PFSK-1 (cell line): ENCODE data around the gene LRRN4CL.
A peak's percentile ranks its signal among the peaks of the same experiment; 100 is the strongest.

ENCODE experiments used
- FOXP2 ChIP-seq: optimal IDR thresholded peaks from 2 replicates; pipeline ENCODE3; 2011; ENCODE audit warnings: borderline replicate concordance, control low read depth, inconsistent platforms; ENCODE audit not compliant: insufficient read depth; ENCODE audit errors: extremely low read length, extremely low read depth
- POLR2AphosphoS5 ChIP-seq: IDR thresholded peaks from 2 replicates; pipeline ENCODE4 v1.6.1; 2012; ENCODE audit warnings: low read depth, mild to moderate bottlenecking, control low read depth, low read length, moderate library complexity
- REST ChIP-seq, 2 experiments: IDR thresholded peaks; 2 replicates each; pipeline versions ENCODE4 v1.6.1 to v1.8.0; 2011 to 2012; ENCODE audit warnings: low read depth in 2 of 2, low read length in 2 of 2, control low read depth in 1 of 2, inconsistent platforms in 1 of 2, mild to moderate bottlenecking in 1 of 2, moderate library complexity in 1 of 2; ENCODE audit not compliant: insufficient read depth in 1 of 2
- SIN3A ChIP-seq: IDR thresholded peaks from 2 replicates; pipeline ENCODE4 v1.6.1; 2012; ENCODE audit warnings: mild to moderate bottlenecking, low read length, moderate library complexity, borderline replicate concordance; ENCODE audit not compliant: insufficient read depth
- TAF1 ChIP-seq: IDR thresholded peaks from 2 replicates; pipeline ENCODE4 v1.6.1; 2012; ENCODE audit warnings: low read length, control low read depth, borderline replicate concordance; ENCODE audit not compliant: insufficient read depth

DNA sequence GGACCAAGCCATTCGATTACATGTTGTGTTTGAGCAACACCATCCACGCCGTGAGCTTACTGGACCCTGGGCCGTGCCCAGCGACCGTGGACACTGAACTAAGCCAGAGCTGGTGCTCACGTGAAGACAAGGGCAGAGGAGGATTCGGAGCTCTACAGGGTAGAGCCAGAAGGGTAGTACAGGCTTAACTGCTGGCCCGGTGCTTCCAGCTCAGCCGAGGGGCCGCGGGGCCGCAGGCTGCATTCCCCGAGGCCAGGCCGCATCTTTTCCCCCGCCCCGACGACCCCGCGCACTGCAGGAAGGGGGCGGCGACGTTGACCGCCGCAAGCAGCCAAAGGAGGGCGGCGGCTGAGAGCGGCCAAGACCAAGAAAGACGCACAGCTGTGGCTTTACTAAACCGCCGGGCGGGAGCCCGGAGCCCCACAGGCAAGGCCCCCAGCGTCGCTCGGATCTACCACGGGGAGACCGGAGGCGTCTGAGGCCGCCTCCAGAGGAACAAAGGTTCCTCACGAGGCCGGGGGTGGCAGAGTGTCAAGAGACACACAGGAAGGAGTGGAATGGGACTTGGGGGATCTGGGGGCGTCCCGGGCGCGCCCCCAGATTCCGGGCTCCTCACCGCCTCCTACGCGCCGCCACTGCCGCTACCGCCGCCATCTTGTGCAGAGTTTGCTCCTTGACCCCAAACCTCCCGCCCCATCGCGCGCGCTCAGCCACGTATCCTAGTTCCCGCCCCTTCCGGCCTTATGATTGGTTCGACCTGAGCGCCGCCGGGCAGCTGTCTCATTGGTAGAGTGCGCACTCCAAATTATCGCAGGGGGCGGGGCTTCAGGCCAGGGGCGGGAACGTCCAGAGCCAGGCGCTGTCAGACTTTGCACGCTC lies 43.1 kb downstream of the LRRN4CL start, which contains the start of gene GANAB:
- TF ChIP-seq POLR2AphosphoS5 (peak; percentile 98), SIN3A (0 out of 2 replicates have a peak, but pooled peaks have one; percentile 41), REST (IDR thresholded peaks at IDR 0.05; ENCODE audit: insufficient read depth in 1 of 2, low read depth in 2 of 2, low read length in 2 of 2) (peak in 1 of 2 experiments; percentile 29; a peak in 1 of 4 replicates), TAF1 (peak; percentile 95), FOXP2 (peak; percentile 51)
